NOMO-1 (cell line): ENCODE measurements around the gene WIPF1.

Source experiments
- DNase-seq, 2 experiments: peaks; one replicate each; lab custom pipeline; 2025; ENCODE audit not compliant: unreplicated experiment in 2 of 2; lab: John Stamatoyannopoulos, UW

The WIPF1 gene

DNA sequence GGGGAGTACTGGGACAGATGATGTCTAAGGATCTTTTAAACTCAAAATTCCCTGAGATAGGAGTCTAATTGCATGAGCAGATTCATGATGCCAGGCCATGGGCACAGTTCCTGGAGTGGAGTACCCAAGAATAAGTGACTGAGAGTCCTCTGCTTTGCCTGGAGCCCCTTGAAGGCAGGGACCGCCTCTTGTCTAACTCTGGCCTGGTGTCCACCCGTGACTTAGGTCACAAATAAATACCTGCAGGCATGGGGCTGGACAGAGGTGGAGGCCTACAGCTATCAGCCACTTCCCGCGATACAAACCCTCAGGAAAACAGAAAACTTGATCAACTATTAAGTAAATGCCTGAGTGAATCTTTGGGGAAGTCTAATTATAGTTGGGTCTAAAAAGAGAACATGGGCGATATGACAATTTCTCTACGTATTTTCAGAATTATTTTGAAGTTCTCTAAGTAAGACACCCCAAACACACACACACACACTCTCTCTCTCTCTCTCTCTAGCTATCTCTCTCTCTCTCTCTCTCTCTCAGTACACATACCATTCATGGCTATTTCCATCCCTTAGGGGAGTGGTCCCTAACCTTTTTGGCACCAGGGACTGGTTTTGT lies 1.8 kb upstream of the WIPF1 start:
- DNase-seq = peak in 1 of 2 experiments; percentile 19

DNA sequence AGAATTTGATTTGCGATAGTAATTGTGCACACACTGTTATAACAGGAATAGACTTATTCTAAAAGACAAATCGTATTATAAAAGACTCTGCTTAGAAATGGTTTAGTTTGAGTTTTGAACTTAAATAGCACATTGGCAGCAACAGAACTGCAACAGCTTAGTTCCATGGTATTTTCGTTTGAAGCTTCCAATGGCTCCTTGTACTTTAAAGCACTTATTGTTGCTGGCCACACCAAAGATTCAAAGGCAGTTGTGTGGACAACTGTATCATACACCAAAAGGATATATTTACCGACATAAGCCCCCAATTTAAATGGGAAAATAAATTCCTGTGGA lies 627 bp downstream of the WIPF1 start:
- no peak for DNase-seq

DNA sequence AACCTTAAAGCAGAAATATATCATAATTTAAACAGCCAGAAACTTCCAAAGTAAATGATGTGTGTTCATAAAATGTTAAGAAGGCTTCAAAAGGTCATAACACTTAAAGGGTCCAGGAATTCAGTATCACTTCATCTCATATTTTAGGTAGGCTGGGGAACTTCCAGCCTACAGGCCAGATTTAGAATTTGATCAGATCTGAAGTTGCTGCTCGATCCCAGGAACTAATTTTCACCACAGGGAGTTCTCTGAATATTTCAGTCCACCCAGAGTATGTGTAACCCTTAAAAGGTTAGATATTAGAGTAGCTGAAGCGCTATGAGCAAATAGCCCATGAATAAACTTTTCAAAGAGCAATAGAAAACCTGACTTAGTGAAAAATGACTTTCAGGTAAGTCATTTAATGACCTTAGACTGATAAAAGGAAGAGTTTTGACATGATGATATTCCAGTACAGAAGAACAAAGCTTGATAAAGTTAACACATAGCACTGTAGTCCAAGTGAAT lies 1.7 kb downstream of the WIPF1 start:
- no peak for DNase-seq

DNA sequence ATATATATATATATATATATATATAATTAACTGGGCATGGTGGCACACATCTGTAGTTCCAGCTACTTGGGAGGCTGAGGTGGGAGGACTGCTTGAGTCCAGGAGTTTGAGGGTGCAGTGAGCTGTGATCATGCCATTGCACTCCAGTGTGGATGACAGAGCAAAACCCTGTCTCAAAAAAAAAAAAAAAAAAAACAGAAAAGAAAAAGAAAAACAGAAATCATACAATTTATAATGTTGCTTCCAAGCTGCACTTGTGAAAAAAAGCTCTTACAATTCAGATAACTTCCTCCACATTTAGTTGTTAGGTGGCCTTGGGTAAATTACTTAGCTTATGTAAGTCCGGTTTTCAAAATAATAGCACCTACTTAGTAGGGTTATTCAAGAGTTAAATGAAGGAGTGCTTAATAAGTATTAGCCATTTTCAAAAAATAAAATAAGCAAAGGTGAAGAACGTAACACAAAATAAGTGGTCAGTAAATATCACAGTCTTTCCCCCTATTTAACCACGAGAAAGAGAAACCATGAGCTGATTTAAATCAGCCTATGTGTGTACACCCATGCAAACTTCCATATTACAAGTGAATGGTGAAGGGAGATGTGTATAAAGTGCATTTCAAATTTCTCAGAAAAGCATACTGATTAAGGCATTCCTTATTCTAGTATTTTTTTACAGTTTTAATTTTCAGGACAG lies 2.3 kb downstream of the WIPF1 start:
- no peak for DNase-seq

DNA sequence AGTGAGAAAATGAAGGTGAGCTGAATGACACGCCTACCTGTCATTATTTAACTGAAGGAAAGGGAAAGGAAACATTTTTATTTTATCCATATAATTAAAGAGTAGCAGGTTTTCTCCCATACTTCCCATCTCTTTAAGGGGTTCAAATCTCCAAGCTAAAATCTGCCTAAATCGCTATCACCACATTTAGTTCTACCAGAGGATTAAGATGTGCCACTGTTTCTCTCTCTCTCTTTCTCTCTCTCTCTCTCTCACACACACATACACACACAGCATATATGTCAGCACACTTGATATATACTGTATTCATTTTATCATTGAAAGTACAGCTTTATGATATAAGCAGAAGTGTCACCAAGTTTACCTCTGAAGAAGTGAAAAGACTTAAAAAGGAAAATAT lies 3.1 kb downstream of the WIPF1 start:
- no peak for DNase-seq

DNA sequence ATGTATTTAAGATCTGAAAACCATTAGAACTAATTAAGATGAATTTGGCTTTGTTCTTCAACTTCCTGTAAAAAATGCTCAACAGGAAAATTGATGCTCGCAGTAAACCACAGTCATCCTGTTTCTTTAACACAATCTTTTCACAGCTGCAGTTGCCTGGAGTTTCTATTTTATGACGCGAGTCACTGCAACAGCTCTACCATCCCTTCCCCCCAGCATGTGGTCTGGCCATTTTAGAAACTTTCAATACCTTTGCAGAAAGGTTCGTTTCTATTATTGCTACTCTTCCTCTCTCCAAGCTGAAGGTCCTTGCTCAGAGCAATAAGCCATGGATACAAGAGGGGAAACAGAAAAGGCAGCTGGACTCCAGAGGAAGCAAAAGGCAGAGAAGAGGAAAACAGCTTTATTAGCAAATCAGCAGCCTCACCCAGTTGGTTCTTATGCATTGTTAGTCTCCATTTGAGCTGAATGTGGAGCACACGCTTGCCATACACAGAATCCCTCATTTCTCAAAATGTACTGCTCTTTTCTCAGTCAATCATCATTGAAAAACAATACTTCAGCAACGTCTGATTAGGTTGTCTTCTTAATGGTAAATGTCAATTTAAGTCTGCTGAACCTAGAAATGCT lies 3.9 kb downstream of the WIPF1 start:
- DNase-seq = peak; percentile 83 to 96

DNA sequence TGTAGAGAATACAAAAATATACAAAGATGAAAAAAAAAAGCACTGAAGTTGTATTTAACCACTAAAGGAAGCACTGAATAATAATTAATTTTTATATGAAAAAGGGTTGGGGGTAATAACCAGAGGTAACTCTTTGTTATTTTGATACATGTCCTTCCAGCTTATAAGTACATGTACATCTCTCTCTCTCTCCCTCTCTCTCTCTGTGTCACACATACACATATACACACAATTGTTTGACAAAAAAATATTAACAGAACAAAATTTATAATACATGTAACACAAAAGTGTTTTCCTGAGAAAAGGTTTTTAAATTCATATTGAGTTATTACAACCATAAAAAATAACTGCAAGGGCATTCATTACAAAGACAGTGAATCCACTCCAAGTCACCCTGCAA lies 4.6 kb downstream of the WIPF1 start:
- no peak for DNase-seq

DNA sequence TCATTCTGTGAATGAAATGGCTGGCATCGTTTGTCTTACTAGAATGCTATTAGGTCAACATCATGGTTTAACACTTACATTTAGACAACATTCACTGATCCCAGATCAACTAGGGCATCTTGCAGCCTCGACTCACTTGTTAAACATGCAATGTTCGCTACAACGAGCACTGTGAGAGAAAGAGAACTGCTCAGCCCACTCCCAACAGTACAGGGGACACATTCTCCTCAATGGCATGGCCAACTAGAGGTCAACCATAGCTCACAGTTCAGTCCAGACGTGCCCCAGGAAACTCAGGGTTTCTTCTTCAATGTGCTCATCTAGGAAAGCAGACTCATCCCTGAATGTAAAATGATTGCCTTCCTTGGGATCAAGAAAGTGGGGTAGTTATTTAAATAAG lies 5.9 kb downstream of the WIPF1 start:
- DNase-seq = no peak

DNA sequence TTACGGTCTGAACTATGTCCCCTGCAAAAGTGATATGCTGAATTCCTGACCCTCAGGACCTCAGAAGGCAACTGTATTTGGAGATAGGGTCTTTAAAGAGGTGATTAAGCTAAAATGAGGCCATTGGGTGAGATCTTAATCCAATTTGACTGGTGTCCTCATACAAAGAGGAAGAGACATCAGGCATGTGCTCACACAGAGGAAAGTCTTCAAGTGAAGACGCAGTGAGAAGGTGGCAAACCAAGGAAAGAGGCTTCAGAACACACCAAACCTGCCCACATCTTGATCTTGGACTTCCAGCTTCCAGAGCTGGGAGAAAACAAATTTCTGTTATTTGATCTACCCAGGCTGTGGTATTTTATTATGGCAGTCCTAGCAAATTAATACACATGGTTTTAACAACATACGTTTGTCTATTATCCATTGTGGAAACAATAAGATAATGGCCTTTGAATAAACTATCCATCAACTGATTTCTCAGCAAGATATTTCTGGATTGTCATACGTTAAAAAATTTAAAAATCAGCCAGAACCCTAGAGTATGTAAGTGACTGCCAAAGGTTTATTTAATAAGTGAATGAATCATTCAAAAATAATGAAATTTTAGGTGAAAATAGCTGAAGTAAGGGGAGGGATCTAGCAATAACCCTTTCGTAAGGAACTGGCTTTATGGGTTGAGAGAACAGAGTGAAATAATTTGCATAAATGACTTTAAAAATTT lies 6.5 kb downstream of the WIPF1 start:
- DNase-seq = no peak

DNA sequence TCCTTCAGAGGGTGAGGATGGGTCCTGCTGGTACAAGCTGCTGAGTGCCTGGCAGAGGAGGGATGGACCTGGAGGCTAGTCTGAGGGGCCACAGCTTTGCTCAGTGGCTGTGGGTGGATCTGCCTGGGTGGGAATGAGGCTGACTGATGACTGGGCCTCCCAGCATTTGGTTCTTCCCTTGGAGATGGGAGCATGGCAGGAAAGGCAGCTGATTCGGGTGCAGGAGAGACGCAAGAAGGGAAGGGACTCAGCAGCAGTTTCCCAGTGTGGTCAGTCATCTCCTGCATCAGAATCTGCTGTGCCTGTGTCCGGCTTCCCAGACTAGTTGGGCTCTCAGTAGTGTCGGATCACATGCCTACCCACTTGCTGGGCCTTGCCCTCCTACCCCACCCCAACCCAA lies 7.3 kb downstream of the WIPF1 start:
- no peak for DNase-seq

DNA sequence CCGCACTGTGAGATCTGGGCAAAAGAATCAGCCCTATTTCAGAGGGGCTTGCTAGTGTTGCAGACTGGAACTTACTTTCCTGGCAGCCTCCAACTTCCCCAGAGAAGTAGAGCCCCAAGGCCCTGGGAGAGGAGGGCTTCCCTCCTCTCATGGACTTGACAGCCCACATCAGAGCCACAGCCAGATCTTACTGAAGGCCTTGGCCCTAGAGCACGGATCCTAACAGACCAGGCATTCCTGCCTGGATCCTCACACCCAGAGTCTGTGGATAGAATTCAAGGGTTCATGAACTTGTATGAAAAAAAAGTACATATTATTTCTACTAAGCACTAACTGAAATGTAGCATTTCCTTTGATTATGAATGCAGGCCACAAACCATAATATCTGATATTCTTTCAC lies 8.3 kb downstream of the WIPF1 start:
- DNase-seq = no peak

DNA sequence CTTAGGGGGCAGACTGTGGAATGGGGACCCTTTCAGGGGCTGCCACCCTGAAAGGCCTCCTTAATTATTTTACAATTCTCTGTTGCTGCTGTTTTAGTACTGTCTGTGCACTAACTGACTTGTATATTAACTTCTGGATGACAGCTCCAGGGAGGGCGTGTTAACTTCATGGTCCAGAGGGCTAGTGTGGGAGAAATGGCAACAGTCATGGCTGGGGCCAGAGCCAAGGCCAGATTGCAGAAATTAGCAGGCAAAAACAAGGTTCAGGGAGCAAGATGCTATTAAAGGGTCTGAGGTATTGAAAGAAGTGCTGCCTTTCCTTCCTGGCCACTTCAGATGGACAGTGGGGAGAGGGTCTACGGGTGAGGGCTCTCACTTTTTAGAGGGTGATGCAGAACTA lies 9.1 kb downstream of the WIPF1 start:
- DNase-seq = no peak

DNA sequence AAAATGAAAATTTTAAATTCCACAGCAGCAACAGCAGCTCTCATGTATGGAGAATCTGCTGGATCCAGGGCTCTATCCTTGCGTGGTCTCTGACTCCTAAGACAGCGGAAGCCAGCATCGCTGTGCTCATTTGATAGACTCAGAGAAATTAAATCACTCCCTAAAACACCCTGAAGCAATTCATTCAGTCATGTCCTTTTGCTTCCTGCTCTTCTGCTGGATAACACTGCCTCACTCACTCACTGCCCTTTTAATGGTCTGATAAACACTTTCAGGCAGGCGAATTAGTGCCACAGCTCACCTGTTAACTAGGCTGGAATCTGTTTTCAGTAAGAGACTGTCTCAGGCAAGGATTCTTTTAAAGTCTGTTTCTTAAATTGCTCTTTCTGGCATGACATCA lies 10.0 kb downstream of the WIPF1 start:
- no peak for DNase-seq

DNA sequence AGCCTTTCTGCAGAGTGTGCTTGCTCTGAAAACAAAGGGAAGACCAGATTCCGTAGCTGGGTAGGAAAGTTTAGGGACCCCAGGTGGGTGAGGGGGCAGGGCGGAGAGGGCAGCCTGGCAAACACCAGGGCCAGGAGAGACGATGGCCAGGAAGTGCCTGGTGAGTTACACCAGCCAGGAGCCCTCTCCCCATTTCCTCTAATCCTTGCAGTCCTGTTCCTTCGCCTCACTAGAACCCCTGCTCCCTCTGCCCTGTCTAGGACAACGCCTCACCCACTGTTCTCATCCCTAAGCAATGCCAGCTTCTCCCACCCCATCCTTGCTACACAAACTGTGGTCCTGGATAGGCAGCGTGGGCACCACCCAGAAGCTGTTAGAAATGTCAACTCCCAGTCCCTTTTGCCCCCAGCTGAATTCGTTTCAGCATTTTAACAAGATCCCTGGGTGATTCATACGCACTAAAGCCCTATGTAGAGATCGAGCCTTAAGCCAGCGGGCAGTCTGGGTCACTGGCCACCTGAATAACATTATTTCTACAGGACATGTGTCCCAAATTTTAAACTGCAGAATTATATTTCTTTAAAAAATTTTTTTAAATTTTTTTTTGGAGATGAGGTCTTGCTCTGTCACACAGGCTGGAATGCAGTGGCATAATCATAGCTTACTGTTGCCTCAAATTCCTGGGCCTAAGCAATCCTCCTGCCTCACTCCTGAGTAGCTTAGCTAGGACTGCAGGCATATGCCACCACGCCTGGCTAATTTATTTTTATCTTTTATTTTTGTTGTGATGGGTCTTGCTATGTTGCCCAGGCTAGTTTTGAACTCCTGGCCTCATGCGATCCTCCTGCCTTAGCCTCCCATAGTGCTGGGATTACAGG lies 10.9 kb downstream of the WIPF1 start:
- no peak for DNase-seq

DNA sequence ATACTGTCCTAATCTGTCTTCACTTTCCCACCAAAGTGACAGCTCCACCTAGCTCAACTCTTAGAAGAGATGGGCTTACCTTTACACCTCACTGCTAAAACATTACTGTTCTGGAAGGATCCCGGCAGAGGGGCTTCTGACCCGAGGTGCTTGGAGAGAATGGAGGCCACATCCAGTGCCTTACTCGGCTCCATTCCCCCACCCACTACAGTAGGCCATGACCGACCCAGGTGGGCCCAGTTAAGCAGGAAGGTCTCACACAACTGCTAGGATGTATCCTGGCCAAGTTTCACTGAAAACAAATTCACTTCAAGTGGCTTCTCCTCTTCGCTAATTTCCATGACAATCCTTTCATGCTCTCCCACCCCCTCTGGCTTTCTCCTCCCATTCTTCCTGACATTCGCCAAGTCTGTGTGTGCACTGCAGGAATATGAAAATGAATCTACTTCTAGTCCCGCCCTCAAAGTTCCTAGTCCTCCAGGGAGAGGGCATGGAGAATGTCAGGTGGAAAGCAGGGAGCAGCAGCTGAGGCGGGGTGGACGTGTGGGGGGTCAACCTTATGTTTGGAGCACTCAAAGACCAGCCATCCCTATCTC lies 11.8 kb downstream of the WIPF1 start:
- no peak for DNase-seq

DNA sequence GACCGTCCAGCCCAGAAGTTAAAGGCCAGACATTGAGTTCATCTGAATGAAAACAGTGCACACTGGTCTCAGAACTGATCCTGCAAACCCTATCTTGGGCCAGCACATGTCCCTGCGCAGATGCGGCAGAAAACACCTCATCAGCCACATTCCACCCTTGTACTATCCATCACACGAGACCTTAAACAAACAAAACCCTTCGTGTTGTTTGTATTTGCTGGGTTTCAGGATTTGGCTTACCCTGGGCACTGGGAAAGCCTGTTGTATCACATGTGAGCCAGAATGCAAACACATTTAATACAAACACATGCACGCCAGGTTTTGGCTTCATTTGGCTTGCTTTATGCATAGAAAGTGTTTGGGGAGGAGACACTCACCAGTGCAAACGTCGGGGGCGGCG lies 12.5 kb downstream of the WIPF1 start:
- no peak for DNase-seq

DNA sequence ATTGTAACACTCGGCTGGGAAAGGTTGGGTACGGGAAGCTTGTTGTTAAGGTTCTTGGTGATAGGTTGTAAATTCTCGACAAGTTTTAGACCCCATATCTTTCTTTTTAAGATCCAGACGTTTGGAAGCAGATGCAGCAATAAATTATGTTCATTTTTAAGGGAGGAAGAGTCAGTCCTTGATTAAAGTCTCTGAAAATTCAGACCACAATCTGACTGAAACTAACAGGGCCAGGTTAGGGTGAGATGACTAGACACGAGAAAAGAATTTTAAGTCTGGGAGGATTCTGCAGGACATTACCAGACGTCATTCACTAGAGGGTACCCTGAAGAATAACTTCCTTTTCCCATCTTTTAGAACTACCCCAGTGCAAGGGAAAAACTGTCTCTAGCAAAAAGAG lies 16.1 kb downstream of the WIPF1 start:
- no peak for DNase-seq

DNA sequence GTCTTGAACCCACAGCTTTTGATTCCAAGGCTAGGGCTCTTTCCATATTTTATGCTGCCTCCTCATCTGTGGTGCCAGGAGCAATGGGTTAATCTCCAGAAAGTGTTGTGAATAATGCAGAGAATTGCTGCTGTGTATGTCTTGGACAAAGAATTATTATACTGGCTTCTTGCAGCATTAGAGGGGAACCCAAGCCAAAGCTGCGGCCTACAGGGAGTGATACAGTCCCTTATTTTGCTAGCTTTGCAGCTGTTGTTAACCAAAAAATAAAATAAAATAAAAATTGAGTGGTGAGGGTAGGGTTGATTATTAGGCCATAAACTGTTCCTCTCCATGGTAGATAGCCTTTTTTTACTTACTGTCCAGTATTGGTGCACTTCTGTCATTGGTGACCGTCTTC lies 16.7 kb downstream of the WIPF1 start:
- DNase-seq = no peak

DNA sequence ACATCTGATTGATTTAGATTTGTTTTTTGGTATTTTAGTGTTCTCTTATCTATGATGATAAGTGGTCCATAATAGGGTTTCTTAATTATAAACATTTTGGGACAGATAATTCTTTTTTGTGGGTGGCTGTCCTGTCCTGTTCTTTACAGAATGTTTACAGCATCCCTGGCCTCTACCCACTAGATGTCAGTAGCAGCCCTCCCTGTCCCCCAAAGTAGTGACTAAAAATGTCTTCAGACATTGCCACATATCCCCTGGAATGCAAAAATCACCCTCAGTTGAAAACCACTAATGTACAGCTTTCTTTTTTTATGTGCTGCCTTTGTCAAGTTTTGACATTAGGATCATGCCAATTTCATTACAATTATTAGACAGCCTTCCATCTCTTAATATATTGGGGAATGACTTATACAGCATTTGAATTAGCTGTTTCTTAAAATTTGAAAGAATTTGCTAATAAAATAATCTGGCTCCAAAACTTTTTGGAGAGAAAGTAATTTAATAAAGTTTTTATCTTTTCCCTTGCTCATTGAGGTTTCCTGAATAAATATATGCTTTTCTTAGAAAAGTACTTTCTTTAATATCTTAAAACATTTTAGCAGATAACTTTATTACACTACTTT lies 19.5 kb downstream of the WIPF1 start:
- DNase-seq = peak; percentile 25 to 61
